ENCODE measurements around the gene METTL15. TPM values are rescaled to one million over a fixed set of nuclear protein-coding genes. Genes with fewer than 3 reads are reported as not detected.

METTL15 gene
- total and polyA plus RNA-seq, 2 of the 8 experiments (the other 6 are each of a cell fraction or from before 2014, with no cell fraction given): 5.4 to 10.5 TPM

GRCh38 chr11:28132548-28132947 is 24.4 kb downstream of the METTL15 start (continued):
- TF ChIP-seq CHD7 (IDR thresholded peaks at IDR 0.05; ENCODE audit: insufficient replicate concordance, low read length) (no peak), SP4 (IDR thresholded peaks at IDR 0.05; ENCODE audit: low read length) (no peak), SIRT6 (IDR thresholded peaks at IDR 0.05; ENCODE audit: low read length) (no peak), EGR1 (IDR thresholded peaks at IDR 0.05; ENCODE audit: borderline replicate concordance, low read depth, low read length) (no peak), GTF2F1 (IDR thresholded peaks at IDR 0.05; ENCODE audit: borderline replicate concordance, low read depth, low read length) (no peak), RAD21 (IDR thresholded peaks at IDR 0.05 in 1 of 2, conservative IDR thresholded peaks at IDR 0.05 in 1 of 2; ENCODE audit: low read depth in 2 of 2, low read length in 2 of 2) (no peak), MAFK (IDR thresholded peaks at IDR 0.05; ENCODE audit: low read depth, low read length) (no peak), JUND (IDR thresholded peaks at IDR 0.05; ENCODE audit: low read length) (no peak), CBX8 (IDR thresholded peaks at IDR 0.05; ENCODE audit: borderline replicate concordance, low read depth, low read length) (no peak), RNF2 (IDR thresholded peaks at IDR 0.05; ENCODE audit: borderline replicate concordance, low read depth, low read length, missing control alignments, poor library complexity, severe bottlenecking) (no peak), BACH1 (IDR thresholded peaks at IDR 0.05; ENCODE audit: low read length) (no peak), KDM4A (IDR thresholded peaks at IDR 0.05; ENCODE audit: low read depth, low read length, severe bottlenecking) (no peak)
